Right atrium auricular region (tissue), 2 donors: Measurements from ENCODE around the gene HSPB9. TPM values are rescaled to one million over a fixed set of nuclear protein-coding genes. Genes with fewer than 3 reads are reported as not detected.
A peak's percentile ranks its signal among the peaks of the same experiment; 100 is the strongest.

ENCODE experiments used
- DNase-seq: peaks from one replicate; pipeline ENCODE4 v3.0.0-alpha.2; 2019; ENCODE audit warnings: low spot score
- H3K27ac ChIP-seq, 2 donors: fragments of 200-600 bp; sonication (generic); 1 replicate in 1 of 2; 2 replicates in 1 of 2; pipeline ENCODE4 v1.5.1; 2016 to 2019
- H3K27me3 ChIP-seq, 2 donors: fragments of 200-600 bp; sonication (generic); one replicate each; pipeline versions ENCODE4 v1.5.1 to v1.6.0; 2017 to 2019
- H3K36me3 ChIP-seq: fragments of 200-600 bp; sonication (generic); one replicate; pipeline ENCODE4 v1.5.1; 2016
- H3K4me1 ChIP-seq, 2 donors: fragments of 200-600 bp; sonication (generic); one replicate each; pipeline versions ENCODE4 v1.5.1 to v1.6.0; 2017 to 2019
- H3K4me3 ChIP-seq, 2 donors: fragments of 200-600 bp; sonication (generic); 1 replicate in 1 of 2; 2 replicates in 1 of 2; pipeline ENCODE4 v1.5.1; 2017 to 2019; ENCODE audit warnings: mild to moderate bottlenecking in 1 of 2, moderate library complexity in 1 of 2
- H3K9me3 ChIP-seq, 2 donors: fragments of 200-600 bp; sonication (generic); one replicate each; pipeline ENCODE4 v1.5.1; 2019
- CTCF ChIP-seq, 2 donors: fragments of 200-600 bp; sonication (generic); IDR thresholded peaks; one replicate each; pipeline ENCODE4 v1.5.1; 2019; ENCODE audit warnings: antibody characterized with exemption in 2 of 2
- total RNA-seq, 2 donors: library from RNA; depleted of rRNA; stranded (reverse); fragments of >200 nt; gene quantifications; one replicate each; pipeline ENCODE4 v1.1.0, GENCODE V29; 2016

The HSPB9 gene
- total RNA-seq, 2 donors from 2014 or later, result not detected

- Histone ChIP-seq H3K4me3 (no peak overlapping the region), H3K4me1 (no peaks in the 10 kb centered on the region), H3K36me3 (no peaks in the 10 kb centered on the region), H3K9me3 (no peaks in the 10 kb centered on the region), H3K27ac (no peak overlapping the region), H3K27me3 (no peaks in the 10 kb centered on the region)
- no peak for DNase-seq
- no peak for TF ChIP-seq CTCF (IDR thresholded peaks at IDR 0.05)
Measured at GRCh38 chr17:42090964-42091790, 31.4 kb upstream of the HSPB9 start.

DNA sequence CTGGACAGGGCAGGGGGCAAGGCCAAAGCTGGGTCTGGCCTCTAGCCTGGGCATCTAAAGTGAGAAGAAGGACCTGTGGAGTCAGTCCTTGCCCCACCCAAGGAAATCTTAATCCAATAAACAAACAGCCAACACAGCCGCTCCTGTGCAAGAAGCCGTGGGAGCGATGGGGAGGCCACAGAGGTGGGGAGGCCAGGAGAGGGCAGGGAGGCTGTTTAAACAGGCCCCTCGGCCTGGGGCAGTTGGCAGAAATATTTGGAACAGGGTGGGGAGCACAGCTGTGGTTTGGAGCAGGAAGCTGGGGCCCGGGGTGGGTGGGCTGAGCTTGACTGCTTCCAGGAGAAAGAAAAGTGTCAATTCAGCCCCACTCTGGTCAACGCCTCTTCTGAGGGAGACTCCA, 29.7 kb upstream of the HSPB9 start:
- Histone ChIP-seq H3K27me3 (peaks cover 4 to 6% of the 10 kb centered on the region in 2 donors), H3K36me3 (no peaks in the 10 kb centered on the region), H3K9me3 (no peaks in the 10 kb centered on the region), H3K4me1 (peaks cover 0 to 3% of the 10 kb centered on the region in 2 donors), H3K27ac (no peak overlapping the region), H3K4me3 (no peak overlapping the region)
- TF ChIP-seq CTCF (IDR thresholded peaks at IDR 0.05), result no peak
- DNase-seq, result no peak

DNA sequence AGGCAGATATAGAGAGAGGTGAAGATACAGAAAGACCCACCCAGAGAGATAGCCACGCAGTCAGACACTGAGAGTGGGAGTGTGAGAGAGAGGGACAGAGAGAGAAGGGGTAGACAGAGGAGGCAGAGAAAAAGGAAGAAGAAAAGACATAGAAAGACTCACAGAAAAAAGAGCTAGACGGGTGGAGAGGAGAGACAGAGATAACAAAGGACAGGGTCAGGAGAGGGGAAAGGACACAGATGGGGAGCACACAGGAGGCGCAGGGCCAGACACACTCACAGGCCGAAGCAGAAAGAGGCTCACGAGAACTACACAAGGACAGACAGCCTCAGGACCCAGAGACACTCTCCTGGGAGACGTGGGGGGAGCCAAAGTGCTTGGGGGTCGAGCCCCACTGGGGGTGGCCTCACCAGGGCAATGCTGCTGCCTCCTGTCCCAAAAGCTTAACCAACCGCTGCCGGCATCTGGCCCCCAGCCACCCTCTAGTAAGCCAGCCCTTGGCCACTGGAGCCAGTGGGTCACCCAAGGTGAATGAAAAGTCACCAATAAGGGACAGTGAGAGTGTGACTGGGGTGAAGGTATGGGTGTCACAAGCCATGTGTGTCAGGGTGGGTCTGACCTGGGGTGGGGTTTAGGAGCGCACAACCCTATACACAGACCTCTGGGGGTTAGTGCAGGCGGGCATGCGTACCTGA, 28.1 kb upstream of the HSPB9 start:
- peaks cover 0 to 8% of the 10 kb centered on the region in 2 donors for H3K4me1 ChIP-seq
- no peaks in the 10 kb centered on the region for H3K36me3 ChIP-seq
- peaks cover 4 to 6% of the 10 kb centered on the region in 2 donors for H3K27me3 ChIP-seq
- H3K4me3 ChIP-seq, result no peak overlapping the region
- no peak for TF ChIP-seq CTCF (IDR thresholded peaks at IDR 0.05)
- H3K9me3 ChIP-seq, result no peaks in the 10 kb centered on the region
- no peak for DNase-seq
- H3K27ac ChIP-seq, result no peak overlapping the region

DNA sequence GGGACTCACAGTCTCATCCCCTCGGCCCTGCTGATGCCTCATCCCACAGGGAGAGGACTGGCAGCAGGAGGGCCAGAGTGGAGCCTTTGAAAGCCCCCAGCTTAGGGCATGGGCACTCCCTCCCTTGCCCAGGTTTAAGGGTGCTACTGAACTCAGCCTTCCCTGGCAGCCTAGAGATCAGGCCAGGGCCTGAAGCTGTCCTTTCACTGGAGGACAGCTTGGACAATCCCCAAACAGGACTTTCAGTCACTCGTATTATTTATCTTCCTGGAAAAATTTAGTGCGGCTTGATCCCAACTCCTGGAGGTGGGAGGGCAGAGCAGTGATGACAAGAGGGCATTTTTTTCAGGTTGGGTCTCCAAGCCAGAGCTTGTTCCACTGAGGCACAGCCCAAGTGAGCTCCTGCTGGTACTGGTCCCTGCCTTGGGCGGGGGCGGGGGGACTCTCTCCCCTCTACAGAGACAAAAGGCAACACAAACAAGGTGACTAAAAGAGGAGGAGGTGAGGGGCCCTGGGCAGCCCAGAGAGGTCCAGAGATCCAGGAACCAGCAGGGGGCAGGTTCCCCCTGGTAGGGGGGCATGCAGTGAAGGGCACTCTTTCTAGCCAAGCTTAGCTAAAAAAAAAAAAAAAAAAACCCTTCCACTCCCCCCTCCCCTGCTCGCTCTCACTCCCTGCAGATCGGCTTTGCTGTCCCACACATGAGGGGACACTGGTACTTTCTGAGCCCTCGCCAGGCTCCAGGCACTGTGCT, 26.1 kb upstream of the HSPB9 start:
- peaks cover 4 to 6% of the 10 kb centered on the region in 2 donors for H3K27me3 ChIP-seq
- H3K9me3 ChIP-seq, result no peaks in the 10 kb centered on the region
- DNase-seq, result no peak
- no peaks in the 10 kb centered on the region for H3K36me3 ChIP-seq
- TF ChIP-seq CTCF (IDR thresholded peaks at IDR 0.05), result no peak
- H3K4me3 ChIP-seq, result no peak overlapping the region
- no peak overlapping the region for H3K27ac ChIP-seq
- peaks cover 0 to 8% of the 10 kb centered on the region in 2 donors for H3K4me1 ChIP-seq

DNA sequence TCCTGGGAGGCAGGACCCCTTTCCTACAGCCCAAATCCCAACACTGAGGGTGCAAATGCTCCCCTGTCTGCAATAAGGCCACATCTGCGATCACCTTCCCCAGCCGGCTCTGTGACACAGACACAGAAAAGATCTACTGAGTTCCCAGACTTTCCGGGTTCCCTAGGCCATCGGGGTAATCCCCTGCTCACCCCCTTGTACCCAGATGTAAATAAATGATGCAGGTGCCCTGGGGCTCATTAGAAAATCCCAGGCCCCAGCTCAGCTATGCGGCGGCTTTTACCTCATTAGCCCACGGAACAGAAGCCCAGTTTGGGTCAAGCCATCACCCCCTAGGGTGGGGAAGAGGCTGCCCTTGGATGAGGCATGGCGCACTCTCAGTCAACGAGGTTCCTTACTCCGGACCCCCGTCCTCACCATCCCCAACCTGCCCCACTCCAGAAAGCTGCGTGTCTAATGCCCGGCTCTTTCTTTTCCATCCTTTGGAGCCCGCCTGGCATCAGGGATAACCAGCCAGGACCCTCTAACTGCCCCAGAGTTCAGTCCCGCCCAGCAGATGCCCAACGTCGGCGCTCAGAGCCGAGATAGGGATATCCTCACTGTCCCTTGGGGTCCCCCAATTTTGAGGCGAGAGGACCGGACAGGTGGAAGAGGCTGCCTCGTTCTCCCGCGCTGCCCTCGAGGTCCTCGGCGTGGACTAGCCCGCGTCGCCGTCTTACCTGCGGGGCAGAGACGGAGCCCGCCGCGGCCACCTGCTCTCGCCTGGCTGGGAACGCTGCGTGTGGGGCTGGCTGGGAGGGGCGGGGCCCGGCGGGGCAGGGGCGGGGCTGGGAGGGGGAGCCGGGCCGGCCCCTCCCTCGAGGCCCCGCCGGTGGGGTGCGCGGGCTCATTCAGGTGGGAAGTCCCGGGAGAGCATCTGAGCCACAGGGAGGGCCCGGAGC, 24.6 kb upstream of the HSPB9 start, which contains the start of gene ZNF385C:
TSS of gene ZNF385C (minus strand) at position 783 of the 941 bp plus-strand sequence. CDS start 35,417 bp downstream, outside the sequence.
- no peak for TF ChIP-seq CTCF (IDR thresholded peaks at IDR 0.05)
- H3K4me3 ChIP-seq, result peak within 1 kb of the TSS in 1 of 2 donors; percentile 17
- H3K27me3 ChIP-seq, result peaks cover 4 to 6% of the 10 kb centered on the region in 2 donors
- peaks cover 0 to 13% of the 10 kb centered on the region in 2 donors for H3K4me1 ChIP-seq
- H3K27ac ChIP-seq, result no peak within 1 kb of the TSS
- DNase-seq, result no peak
- no peaks in the 10 kb centered on the region for H3K9me3 ChIP-seq
- H3K36me3 ChIP-seq, result no peaks in the 10 kb centered on the region
